Liver (tissue), 9 donors: ENCODE results near the gene RUNX1. TPM values are rescaled to one million over a fixed set of nuclear protein-coding genes. Genes with fewer than 3 reads are reported as not detected.

Source experiments
- DNase-seq: peaks from one replicate; pipeline ENCODE4 v3.0.0-alpha.2; 2017; ENCODE audit warnings: low spot score
- H3K27ac ChIP-seq, 2 donors: one replicate each; pipeline ENCODE4 v1.7.0; 2013; ENCODE audit warnings: inconsistent platforms in 2 of 2, low read length in 2 of 2, control low read depth in 1 of 2, low read depth in 1 of 2, mild to moderate bottlenecking in 1 of 2
- H3K27me3 ChIP-seq, 4 donors: one replicate each; pipeline versions ENCODE4 v1.6.1 to v1.7.0; 2013; ENCODE audit warnings: low read length in 3 of 4, inconsistent platforms in 1 of 4, mild to moderate bottlenecking in 1 of 4, moderate library complexity in 1 of 4; ENCODE audit not compliant: control insufficient read depth in 4 of 4, insufficient read depth in 4 of 4
- H3K36me3 ChIP-seq, 4 donors: one replicate each; pipeline versions ENCODE4 v1.6.1 to v1.7.0; 2013; ENCODE audit warnings: low read length in 3 of 4, mild to moderate bottlenecking in 3 of 4, low read depth in 1 of 4, moderate library complexity in 1 of 4; ENCODE audit not compliant: control insufficient read depth in 4 of 4, insufficient read depth in 3 of 4
- H3K4me1 ChIP-seq, 4 donors: one replicate each; pipeline versions ENCODE4 v1.6.1 to v1.7.0; 2013; ENCODE audit warnings: low read length in 3 of 4, mild to moderate bottlenecking in 3 of 4, moderate library complexity in 1 of 4; ENCODE audit not compliant: control insufficient read depth in 4 of 4, insufficient read depth in 4 of 4
- H3K4me3 ChIP-seq, 3 donors: one replicate each; pipeline versions ENCODE4 v1.6.1 to v1.7.0; 2013; ENCODE audit warnings: low read length in 3 of 3, control low read depth in 1 of 3, low read depth in 1 of 3, mild to moderate bottlenecking in 1 of 3
- H3K9ac ChIP-seq, 2 donors: one replicate each; pipeline ENCODE4 v1.7.0; 2013; ENCODE audit warnings: low read length in 2 of 2, mild to moderate bottlenecking in 2 of 2, moderate library complexity in 2 of 2, control low read depth in 1 of 2, low read depth in 1 of 2
- H3K9me3 ChIP-seq, 4 donors: one replicate each; pipeline versions ENCODE4 v1.6.1 to v1.7.0; 2013; ENCODE audit warnings: low read length in 3 of 4; ENCODE audit not compliant: control insufficient read depth in 4 of 4
- ATF3 ChIP-seq: IDR thresholded peaks from 2 replicates; pipeline ENCODE4 v1.6.1; 2016; ENCODE audit warnings: antibody characterized with exemption
- EGR1 ChIP-seq, 2 donors: IDR thresholded peaks; 2 replicates each; pipeline ENCODE4 v1.6.1; 2016 to 2018; ENCODE audit warnings: antibody characterized with exemption in 2 of 2, low read depth in 2 of 2
- FOXA1 ChIP-seq: IDR thresholded peaks from 2 replicates; pipeline ENCODE4 v1.6.1; 2016; ENCODE audit warnings: antibody characterized with exemption
- FOXA2 ChIP-seq: IDR thresholded peaks from 2 replicates; pipeline ENCODE4 v1.6.1; 2016; ENCODE audit warnings: antibody characterized with exemption
- GABPA ChIP-seq, 2 donors: IDR thresholded peaks in 1 of 2; conservative IDR thresholded peaks in 1 of 2; 2 replicates each; pipeline ENCODE4 v1.6.1; 2016; ENCODE audit warnings: antibody characterized with exemption in 2 of 2, mild to moderate bottlenecking in 1 of 2, moderate library complexity in 1 of 2
- JUND ChIP-seq, 2 donors: IDR thresholded peaks; 2 replicates each; pipeline ENCODE4 v1.6.1; 2016; ENCODE audit warnings: antibody characterized with exemption in 2 of 2
- NR2F2 ChIP-seq: IDR thresholded peaks from 2 replicates; pipeline ENCODE4 v1.6.1; 2016; ENCODE audit warnings: antibody characterized with exemption
- RAD21 ChIP-seq, 2 donors: IDR thresholded peaks; 2 replicates each; pipeline ENCODE4 v1.6.1; 2016; ENCODE audit warnings: antibody characterized with exemption in 2 of 2, mild to moderate bottlenecking in 2 of 2
- SP1 ChIP-seq: IDR thresholded peaks from 2 replicates; pipeline ENCODE4 v1.6.1; 2018; ENCODE audit warnings: antibody characterized with exemption, mild to moderate bottlenecking
- TAF1 ChIP-seq: conservative IDR thresholded peaks from 2 replicates; pipeline ENCODE4 v1.6.1; 2016; ENCODE audit warnings: antibody characterized with exemption, mild to moderate bottlenecking
- WGBS: extraction: QIAGEN DNeasy Blood & Tissue Kit; methylation state at CpG from one replicate; pipeline ENCODE4 v1.1.7; 2013; 5-methylcytosine and 5-hydroxymethylcytosine counted together
- polyA plus RNA-seq, 2 donors: library from polyadenylated mRNA; stranded (reverse) in 1 of 2; unstranded in 1 of 2; fragments of 200-250 nt in 1 of 2; fragments of >200 nt in 1 of 2; fragmentation: Nextera tagmentation in 1 of 2; extraction: Ambion mirVana in 1 of 2; gene quantifications; one replicate each; pipeline versions ENCODE4 v1.2.1 to v1.2.3, GENCODE V29; 2013 to 2015
- total RNA-seq, 2 donors: library from RNA; depleted of rRNA; stranded (reverse); fragments of >200 nt; gene quantifications; one replicate each; pipeline ENCODE4 v1.2.3, GENCODE V29; 2014
- TF ChIP-seq, protein P1 (sequence below): IDR thresholded peaks from 2 replicates; pipeline ENCODE4 v1.6.1; 2016; ENCODE audit warnings: antibody characterized with exemption, mild to moderate bottlenecking
- TF ChIP-seq, protein P2 (sequence below): fragments of 150-350 bp; IDR thresholded peaks from 2 replicates; pipeline ENCODE4 v1.5.1; 2017; ENCODE audit warnings: improper control_type of control experiment, low read depth, low read length; ENCODE audit not compliant: missing input control
- TF ChIP-seq, protein P3 (sequence below): IDR thresholded peaks from 2 replicates; pipeline ENCODE4 v1.6.1; 2016; ENCODE audit warnings: antibody characterized with exemption
- donor health status: healthy.
- donor health status: healthy.
- donor health status: healthy.
- donor health status: healthy.
- donor health status: healthy.

Gene RUNX1
- total and polyA plus RNA-seq, 4 donors, result 0.98 to 7.2 (median 3.1) TPM

GRCh38 chr21:34819357-34819999, 229.6 kb downstream of the RUNX1 start:
- Histone ChIP-seq H3K27ac (no peak overlapping the region), H3K27me3 (no peaks in the 10 kb centered on the region), H3K9me3 (no peaks in the 10 kb centered on the region), H3K9ac (no peak overlapping the region), H3K36me3 (no peaks in the 10 kb centered on the region), H3K4me3 (no peak overlapping the region), H3K4me1 (peaks cover 4 to 15% (median 5%) of the 10 kb centered on the region in 4 donors)
- WGBS, result 91% methylated on average over 15 of the region's 15 CpGs
- TF ChIP-seq, protein P1, sequence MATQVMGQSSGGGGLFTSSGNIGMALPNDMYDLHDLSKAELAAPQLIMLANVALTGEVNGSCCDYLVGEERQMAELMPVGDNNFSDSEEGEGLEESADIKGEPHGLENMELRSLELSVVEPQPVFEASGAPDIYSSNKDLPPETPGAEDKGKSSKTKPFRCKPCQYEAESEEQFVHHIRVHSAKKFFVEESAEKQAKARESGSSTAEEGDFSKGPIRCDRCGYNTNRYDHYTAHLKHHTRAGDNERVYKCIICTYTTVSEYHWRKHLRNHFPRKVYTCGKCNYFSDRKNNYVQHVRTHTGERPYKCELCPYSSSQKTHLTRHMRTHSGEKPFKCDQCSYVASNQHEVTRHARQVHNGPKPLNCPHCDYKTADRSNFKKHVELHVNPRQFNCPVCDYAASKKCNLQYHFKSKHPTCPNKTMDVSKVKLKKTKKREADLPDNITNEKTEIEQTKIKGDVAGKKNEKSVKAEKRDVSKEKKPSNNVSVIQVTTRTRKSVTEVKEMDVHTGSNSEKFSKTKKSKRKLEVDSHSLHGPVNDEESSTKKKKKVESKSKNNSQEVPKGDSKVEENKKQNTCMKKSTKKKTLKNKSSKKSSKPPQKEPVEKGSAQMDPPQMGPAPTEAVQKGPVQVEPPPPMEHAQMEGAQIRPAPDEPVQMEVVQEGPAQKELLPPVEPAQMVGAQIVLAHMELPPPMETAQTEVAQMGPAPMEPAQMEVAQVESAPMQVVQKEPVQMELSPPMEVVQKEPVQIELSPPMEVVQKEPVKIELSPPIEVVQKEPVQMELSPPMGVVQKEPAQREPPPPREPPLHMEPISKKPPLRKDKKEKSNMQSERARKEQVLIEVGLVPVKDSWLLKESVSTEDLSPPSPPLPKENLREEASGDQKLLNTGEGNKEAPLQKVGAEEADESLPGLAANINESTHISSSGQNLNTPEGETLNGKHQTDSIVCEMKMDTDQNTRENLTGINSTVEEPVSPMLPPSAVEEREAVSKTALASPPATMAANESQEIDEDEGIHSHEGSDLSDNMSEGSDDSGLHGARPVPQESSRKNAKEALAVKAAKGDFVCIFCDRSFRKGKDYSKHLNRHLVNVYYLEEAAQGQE, result no peak
- TF ChIP-seq RAD21 (IDR thresholded peaks at IDR 0.05) (no peak), JUND (IDR thresholded peaks at IDR 0.05) (no peak), EGR1 (IDR thresholded peaks at IDR 0.05; ENCODE audit: low read depth in 2 of 2) (no peak), FOXA1 (no peak), GABPA (IDR thresholded peaks at IDR 0.05 in 1 of 2, conservative IDR thresholded peaks at IDR 0.05 in 1 of 2) (no peak), NR2F2 (no peak), SP1 (no peak), TAF1 (no peak), ATF3 (no peak), FOXA2 (no peak)
- TF ChIP-seq, protein P2, sequence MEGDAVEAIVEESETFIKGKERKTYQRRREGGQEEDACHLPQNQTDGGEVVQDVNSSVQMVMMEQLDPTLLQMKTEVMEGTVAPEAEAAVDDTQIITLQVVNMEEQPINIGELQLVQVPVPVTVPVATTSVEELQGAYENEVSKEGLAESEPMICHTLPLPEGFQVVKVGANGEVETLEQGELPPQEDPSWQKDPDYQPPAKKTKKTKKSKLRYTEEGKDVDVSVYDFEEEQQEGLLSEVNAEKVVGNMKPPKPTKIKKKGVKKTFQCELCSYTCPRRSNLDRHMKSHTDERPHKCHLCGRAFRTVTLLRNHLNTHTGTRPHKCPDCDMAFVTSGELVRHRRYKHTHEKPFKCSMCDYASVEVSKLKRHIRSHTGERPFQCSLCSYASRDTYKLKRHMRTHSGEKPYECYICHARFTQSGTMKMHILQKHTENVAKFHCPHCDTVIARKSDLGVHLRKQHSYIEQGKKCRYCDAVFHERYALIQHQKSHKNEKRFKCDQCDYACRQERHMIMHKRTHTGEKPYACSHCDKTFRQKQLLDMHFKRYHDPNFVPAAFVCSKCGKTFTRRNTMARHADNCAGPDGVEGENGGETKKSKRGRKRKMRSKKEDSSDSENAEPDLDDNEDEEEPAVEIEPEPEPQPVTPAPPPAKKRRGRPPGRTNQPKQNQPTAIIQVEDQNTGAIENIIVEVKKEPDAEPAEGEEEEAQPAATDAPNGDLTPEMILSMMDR, result no peak
- TF ChIP-seq, protein P3, sequence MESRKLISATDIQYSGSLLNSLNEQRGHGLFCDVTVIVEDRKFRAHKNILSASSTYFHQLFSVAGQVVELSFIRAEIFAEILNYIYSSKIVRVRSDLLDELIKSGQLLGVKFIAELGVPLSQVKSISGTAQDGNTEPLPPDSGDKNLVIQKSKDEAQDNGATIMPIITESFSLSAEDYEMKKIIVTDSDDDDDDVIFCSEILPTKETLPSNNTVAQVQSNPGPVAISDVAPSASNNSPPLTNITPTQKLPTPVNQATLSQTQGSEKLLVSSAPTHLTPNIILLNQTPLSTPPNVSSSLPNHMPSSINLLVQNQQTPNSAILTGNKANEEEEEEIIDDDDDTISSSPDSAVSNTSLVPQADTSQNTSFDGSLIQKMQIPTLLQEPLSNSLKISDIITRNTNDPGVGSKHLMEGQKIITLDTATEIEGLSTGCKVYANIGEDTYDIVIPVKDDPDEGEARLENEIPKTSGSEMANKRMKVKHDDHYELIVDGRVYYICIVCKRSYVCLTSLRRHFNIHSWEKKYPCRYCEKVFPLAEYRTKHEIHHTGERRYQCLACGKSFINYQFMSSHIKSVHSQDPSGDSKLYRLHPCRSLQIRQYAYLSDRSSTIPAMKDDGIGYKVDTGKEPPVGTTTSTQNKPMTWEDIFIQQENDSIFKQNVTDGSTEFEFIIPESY, result no peak
- no peak for DNase-seq

GRCh38 chr21:34818662-34819158, 230.4 kb downstream of the RUNX1 start:
- Histone ChIP-seq H3K9me3 (no peaks in the 10 kb centered on the region), H3K4me3 (no peak overlapping the region), H3K36me3 (no peaks in the 10 kb centered on the region), H3K27me3 (no peaks in the 10 kb centered on the region), H3K27ac (no peak overlapping the region), H3K9ac (no peak overlapping the region), H3K4me1 (peaks cover 4 to 15% (median 5%) of the 10 kb centered on the region in 4 donors)
- no peak for DNase-seq
- TF ChIP-seq TAF1 (no peak), RAD21 (IDR thresholded peaks at IDR 0.05) (no peak), EGR1 (IDR thresholded peaks at IDR 0.05; ENCODE audit: low read depth in 2 of 2) (no peak), JUND (IDR thresholded peaks at IDR 0.05) (no peak), GABPA (IDR thresholded peaks at IDR 0.05 in 1 of 2, conservative IDR thresholded peaks at IDR 0.05 in 1 of 2) (no peak)
- WGBS, result 68% methylated on average over 8 of the region's 8 CpGs
